Rectal smooth muscle tissue (tissue), 1 donor: ENCODE measurements around the gene FAM53B.
A peak's percentile ranks its signal among the peaks of the same experiment; 100 is the strongest.

Experiments
- H3K27ac ChIP-seq: one replicate; pipeline ENCODE4 v1.7.0; 2013; ENCODE audit warnings: low read depth, low read length, inconsistent platforms
- H3K27me3 ChIP-seq: one replicate; pipeline ENCODE4 v1.7.0; 2013; ENCODE audit warnings: low read length; ENCODE audit not compliant: control insufficient read depth, insufficient read depth
- H3K36me3 ChIP-seq: one replicate; pipeline ENCODE4 v1.7.0; 2013; ENCODE audit warnings: low read length; ENCODE audit not compliant: control insufficient read depth, insufficient read depth
- H3K4me1 ChIP-seq: one replicate; pipeline ENCODE4 v1.7.0; 2013; ENCODE audit warnings: low read length; ENCODE audit not compliant: control insufficient read depth, insufficient read depth
- H3K4me3 ChIP-seq: one replicate; pipeline ENCODE4 v1.7.0; 2013; ENCODE audit warnings: low read length
- H3K9ac ChIP-seq: one replicate; pipeline ENCODE4 v1.7.0; 2013; ENCODE audit warnings: low read length

Gene FAM53B

GRCh38 chr10:124644771-124645415 is 99.3 kb downstream of the FAM53B start:
- Histone ChIP-seq H3K36me3 (no peaks in the 10 kb centered on the region), H3K4me1 (peaks cover 49% of the 10 kb centered on the region), H3K27ac (no peak overlapping the region), H3K9ac (no peak overlapping the region), H3K4me3 (no peak overlapping the region), H3K27me3 (no peaks in the 10 kb centered on the region)

- H3K27me3 ChIP-seq: no peaks in the 10 kb centered on the region
- peaks cover 47% of the 10 kb centered on the region for H3K4me1 ChIP-seq
- H3K36me3 ChIP-seq: no peaks in the 10 kb centered on the region
- H3K9ac ChIP-seq: no peak overlapping the region
- no peak overlapping the region for H3K27ac ChIP-seq
- no peak overlapping the region for H3K4me3 ChIP-seq
Observed at GRCh38 chr10:124644236-124644635, 99.9 kb downstream of the FAM53B start.

GRCh38 chr10:124643330-124644009 is 100.7 kb downstream of the FAM53B start:
- H3K36me3 ChIP-seq: no peaks in the 10 kb centered on the region
- H3K4me1 ChIP-seq: peaks cover 39% of the 10 kb centered on the region
- no peak overlapping the region for H3K4me3 ChIP-seq
- H3K27me3 ChIP-seq: no peaks in the 10 kb centered on the region
- H3K27ac ChIP-seq: no peak overlapping the region
- no peak overlapping the region for H3K9ac ChIP-seq

- H3K4me1 ChIP-seq: peaks cover 33% of the 10 kb centered on the region
- H3K36me3 ChIP-seq: no peaks in the 10 kb centered on the region
- no peak overlapping the region for H3K4me3 ChIP-seq
- no peak overlapping the region for H3K9ac ChIP-seq
- peak overlapping the region; percentile 71 for H3K27ac ChIP-seq
- H3K27me3 ChIP-seq: no peaks in the 10 kb centered on the region
Observed at GRCh38 chr10:124642088-124642710, 102.0 kb downstream of the FAM53B start.

GRCh38 chr10:124641282-124642087 is 102.7 kb downstream of the FAM53B start:
- Histone ChIP-seq H3K9ac (no peak overlapping the region), H3K36me3 (no peaks in the 10 kb centered on the region), H3K4me1 (peaks cover 27% of the 10 kb centered on the region), H3K4me3 (peak overlapping the region; percentile 2), H3K27me3 (no peaks in the 10 kb centered on the region), H3K27ac (peak overlapping the region; percentile 71)

- Histone ChIP-seq H3K27me3 (no peaks in the 10 kb centered on the region), H3K4me1 (peaks cover 21% of the 10 kb centered on the region), H3K27ac (peak overlapping the region; percentile 71), H3K4me3 (peak overlapping the region; percentile 2), H3K36me3 (no peaks in the 10 kb centered on the region), H3K9ac (no peak overlapping the region)
Observed at GRCh38 chr10:124640538-124641231, 103.5 kb downstream of the FAM53B start.

- no peaks in the 10 kb centered on the region for H3K27me3 ChIP-seq
- H3K27ac ChIP-seq: no peak overlapping the region
- peaks cover 21% of the 10 kb centered on the region for H3K4me1 ChIP-seq
- H3K9ac ChIP-seq: no peak overlapping the region
- H3K36me3 ChIP-seq: no peaks in the 10 kb centered on the region
- no peak overlapping the region for H3K4me3 ChIP-seq
Observed at GRCh38 chr10:124640056-124640455, 104.1 kb downstream of the FAM53B start.

- H3K27ac ChIP-seq: no peak overlapping the region
- peaks cover 21% of the 10 kb centered on the region for H3K4me1 ChIP-seq
- H3K36me3 ChIP-seq: no peaks in the 10 kb centered on the region
- no peak overlapping the region for H3K9ac ChIP-seq
- H3K4me3 ChIP-seq: no peak overlapping the region
- H3K27me3 ChIP-seq: no peaks in the 10 kb centered on the region
Observed at GRCh38 chr10:124639646-124640045, 104.5 kb downstream of the FAM53B start.

- Histone ChIP-seq H3K9ac (no peak overlapping the region), H3K27me3 (no peaks in the 10 kb centered on the region), H3K4me1 (peaks cover 21% of the 10 kb centered on the region)
Observed at GRCh38 chr10:124639206-124639605, 105.0 kb downstream of the FAM53B start.

GRCh38 chr10:124637746-124638145 is 106.4 kb downstream of the FAM53B start:
- no peaks in the 10 kb centered on the region for H3K27me3 ChIP-seq
- no peak overlapping the region for H3K9ac ChIP-seq
- H3K4me3 ChIP-seq: no peak overlapping the region
- H3K36me3 ChIP-seq: no peaks in the 10 kb centered on the region
- H3K27ac ChIP-seq: no peak overlapping the region
- peaks cover 21% of the 10 kb centered on the region for H3K4me1 ChIP-seq

More at GRCh38 chr10:124639206-124639605, 105.0 kb downstream of the FAM53B start:
- Histone ChIP-seq H3K4me3 (no peak overlapping the region), H3K27ac (no peak overlapping the region), H3K36me3 (no peaks in the 10 kb centered on the region)

GRCh38 chr10:124637091-124637700 is 107.0 kb downstream of the FAM53B start:
- Histone ChIP-seq H3K4me3 (no peak overlapping the region), H3K27ac (no peak overlapping the region), H3K27me3 (no peaks in the 10 kb centered on the region), H3K4me1 (peaks cover 20% of the 10 kb centered on the region), H3K9ac (no peak overlapping the region), H3K36me3 (no peaks in the 10 kb centered on the region)
